Purkinje cell (primary cell): Measurements from ENCODE around the gene LTN1. TPM values are rescaled to one million over a fixed set of nuclear protein-coding genes. Genes with fewer than 3 reads are reported as not detected.

Experiments used
- polyA plus RNA-seq: library from polyadenylated mRNA; unstranded; fragments of >200 nt; fragmentation: Nextera tagmentation; gene quantifications from 2 replicates; pipeline ENCODE4 v1.2.1, GENCODE V29; 2014

The LTN1 gene, protein sequence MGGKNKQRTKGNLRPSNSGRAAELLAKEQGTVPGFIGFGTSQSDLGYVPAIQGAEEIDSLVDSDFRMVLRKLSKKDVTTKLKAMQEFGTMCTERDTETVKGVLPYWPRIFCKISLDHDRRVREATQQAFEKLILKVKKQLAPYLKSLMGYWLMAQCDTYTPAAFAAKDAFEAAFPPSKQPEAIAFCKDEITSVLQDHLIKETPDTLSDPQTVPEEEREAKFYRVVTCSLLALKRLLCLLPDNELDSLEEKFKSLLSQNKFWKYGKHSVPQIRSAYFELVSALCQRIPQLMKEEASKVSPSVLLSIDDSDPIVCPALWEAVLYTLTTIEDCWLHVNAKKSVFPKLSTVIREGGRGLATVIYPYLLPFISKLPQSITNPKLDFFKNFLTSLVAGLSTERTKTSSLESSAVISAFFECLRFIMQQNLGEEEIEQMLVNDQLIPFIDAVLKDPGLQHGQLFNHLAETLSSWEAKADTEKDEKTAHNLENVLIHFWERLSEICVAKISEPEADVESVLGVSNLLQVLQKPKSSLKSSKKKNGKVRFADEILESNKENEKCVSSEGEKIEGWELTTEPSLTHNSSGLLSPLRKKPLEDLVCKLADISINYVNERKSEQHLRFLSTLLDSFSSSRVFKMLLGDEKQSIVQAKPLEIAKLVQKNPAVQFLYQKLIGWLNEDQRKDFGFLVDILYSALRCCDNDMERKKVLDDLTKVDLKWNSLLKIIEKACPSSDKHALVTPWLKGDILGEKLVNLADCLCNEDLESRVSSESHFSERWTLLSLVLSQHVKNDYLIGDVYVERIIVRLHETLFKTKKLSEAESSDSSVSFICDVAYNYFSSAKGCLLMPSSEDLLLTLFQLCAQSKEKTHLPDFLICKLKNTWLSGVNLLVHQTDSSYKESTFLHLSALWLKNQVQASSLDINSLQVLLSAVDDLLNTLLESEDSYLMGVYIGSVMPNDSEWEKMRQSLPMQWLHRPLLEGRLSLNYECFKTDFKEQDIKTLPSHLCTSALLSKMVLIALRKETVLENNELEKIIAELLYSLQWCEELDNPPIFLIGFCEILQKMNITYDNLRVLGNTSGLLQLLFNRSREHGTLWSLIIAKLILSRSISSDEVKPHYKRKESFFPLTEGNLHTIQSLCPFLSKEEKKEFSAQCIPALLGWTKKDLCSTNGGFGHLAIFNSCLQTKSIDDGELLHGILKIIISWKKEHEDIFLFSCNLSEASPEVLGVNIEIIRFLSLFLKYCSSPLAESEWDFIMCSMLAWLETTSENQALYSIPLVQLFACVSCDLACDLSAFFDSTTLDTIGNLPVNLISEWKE (N-terminal part only)
- 26.4 and 32.4 TPM in 2 replicates for polyA plus RNA-seq

DNA sequence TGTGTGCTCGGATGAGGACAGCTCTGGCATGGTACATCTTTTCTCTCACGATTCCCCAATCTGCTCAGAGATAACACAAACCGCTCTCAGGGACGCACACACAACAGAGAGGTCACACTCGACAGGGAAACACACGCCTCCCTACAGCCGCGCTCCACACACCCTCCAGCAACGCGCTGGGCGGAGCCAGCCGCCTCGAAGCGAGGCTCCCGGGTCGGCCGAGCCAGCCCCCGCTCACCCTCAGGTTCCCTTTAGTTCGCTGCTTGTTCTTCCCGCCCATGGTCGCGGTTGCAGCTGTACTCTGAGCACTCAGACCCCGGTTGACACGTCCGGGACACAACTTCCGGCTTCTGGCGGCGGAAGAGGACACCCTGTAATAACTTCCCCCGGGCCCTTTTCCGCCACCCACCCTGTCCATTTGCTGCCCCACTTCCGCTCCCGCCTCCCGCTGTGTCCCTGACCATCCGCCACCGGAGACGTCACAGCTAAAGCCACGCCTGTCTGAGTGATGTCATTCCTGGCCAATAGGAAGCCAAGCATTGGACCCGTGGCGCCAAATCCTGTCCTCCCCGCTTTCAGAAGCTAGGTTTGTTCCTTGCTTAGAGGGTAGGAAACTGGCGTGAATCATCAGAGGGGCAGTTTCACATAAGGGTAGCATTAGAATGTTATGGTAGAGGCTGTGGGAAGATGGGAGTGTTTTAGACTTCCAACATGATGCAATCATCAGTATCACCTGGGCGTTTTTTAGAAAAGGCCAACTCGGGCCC, at the start of gene LTN1:
Gene LTN1 (minus strand): TSS at position 352 of the 767 bp plus-strand sequence. CDS start 72 bp downstream, at position 280.

DNA sequence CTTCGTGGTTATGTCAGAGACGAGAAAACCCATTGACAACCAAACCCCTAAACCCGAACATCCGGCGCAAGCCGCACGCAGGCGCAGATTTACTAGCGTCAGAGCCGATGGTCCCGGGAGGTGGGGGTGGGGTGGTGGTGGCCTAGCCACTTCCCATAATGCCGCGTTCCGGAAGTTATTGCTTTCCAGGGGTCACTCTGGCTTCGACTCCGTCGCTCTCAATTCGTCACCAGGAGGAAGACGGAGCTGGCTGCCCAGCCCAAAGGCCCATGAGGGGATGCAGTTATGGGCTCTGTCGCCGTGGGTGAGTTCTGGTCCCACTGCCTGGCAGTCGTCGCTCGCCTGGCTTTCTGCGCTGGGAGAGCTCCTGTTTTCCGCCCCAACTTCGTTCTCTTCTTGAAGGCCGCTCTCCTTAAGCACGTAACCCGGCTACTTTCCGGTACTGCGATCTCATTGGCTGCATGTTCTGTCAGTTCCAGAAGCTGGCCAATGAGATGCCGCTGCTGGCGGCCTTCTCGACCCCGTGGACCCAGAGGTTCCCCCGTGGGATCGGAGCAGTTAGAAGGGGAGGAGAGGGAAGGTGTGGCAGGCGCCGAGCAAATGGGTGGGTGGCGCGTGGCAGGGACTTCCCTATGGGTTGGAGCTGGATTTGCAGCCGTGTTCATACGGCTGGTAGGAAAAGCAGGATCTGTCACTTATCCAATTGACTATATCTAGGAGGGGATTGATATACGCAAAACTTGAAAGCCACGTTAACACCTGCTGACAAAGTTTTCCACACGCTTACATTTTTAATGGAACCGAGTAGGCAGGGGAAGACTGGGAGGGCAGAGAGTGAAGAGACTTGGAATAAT, 32.0 kb upstream of the LTN1 start, which contains the start of gene USP16:
Gene USP16 (plus strand): TSS at position 195 of the 854 bp plus-strand sequence. CDS start 3,246 bp downstream, outside the sequence.

Other genes with a start within 250 kb of the LTN1 start
- gene RWDD2B, start 26.5 kb upstream of the LTN1 start, polyA plus RNA-seq, result 43.6 and 52.1 TPM in 2 replicates
- gene USP16, start 31.8 kb upstream of the LTN1 start, polyA plus RNA-seq, result 80.4 and 86.6 TPM in 2 replicates
- 285 and 365 TPM in 2 replicates for gene CCT8, start 80.8 kb upstream of the LTN1 start, polyA plus RNA-seq
- not detected in 2 replicates for gene MAP3K7CL, start 137.8 kb upstream of the LTN1 start, polyA plus RNA-seq